ENCODE results near the gene PLIN1.

DNA sequence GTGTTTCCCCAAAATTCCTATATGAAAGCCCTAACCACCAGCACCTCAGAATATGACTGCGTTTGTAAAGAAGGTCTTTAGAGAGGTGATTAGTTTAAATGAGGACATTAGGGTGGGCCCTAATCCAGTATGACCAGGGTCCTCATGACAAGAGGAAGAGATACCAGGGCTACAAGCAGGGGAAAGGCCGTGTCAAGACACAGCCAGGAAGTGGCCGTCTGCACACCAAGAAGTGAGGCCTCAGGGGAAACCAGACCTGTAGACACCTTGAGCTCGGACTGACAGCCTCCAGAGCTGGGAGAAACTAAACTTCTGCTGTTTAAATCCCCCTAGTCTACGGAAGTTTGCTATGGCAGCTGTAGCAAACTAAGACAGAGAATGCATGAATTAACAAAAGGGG is 38.1 kb downstream of the PLIN1 start:
- TF ChIP-seq, protein P1, sequence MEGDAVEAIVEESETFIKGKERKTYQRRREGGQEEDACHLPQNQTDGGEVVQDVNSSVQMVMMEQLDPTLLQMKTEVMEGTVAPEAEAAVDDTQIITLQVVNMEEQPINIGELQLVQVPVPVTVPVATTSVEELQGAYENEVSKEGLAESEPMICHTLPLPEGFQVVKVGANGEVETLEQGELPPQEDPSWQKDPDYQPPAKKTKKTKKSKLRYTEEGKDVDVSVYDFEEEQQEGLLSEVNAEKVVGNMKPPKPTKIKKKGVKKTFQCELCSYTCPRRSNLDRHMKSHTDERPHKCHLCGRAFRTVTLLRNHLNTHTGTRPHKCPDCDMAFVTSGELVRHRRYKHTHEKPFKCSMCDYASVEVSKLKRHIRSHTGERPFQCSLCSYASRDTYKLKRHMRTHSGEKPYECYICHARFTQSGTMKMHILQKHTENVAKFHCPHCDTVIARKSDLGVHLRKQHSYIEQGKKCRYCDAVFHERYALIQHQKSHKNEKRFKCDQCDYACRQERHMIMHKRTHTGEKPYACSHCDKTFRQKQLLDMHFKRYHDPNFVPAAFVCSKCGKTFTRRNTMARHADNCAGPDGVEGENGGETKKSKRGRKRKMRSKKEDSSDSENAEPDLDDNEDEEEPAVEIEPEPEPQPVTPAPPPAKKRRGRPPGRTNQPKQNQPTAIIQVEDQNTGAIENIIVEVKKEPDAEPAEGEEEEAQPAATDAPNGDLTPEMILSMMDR (IDR thresholded peaks at IDR 0.05; ENCODE audit: extremely low read depth in 1 of 2, insufficient read depth in 1 of 2, low read depth in 1 of 2, low read length in 2 of 2): no peak
- no peak for TF ChIP-seq POLR2A (IDR thresholded peaks at IDR 0.05; ENCODE audit: low read depth, low read length)
- no peak for TF ChIP-seq POLR2AphosphoS5 (IDR thresholded peaks at IDR 0.05; ENCODE audit: insufficient read depth, low read depth, low read length)
- no peak for TF ChIP-seq FOS (IDR thresholded peaks at IDR 0.05; ENCODE audit: borderline replicate concordance, insufficient read depth, low read length)

Data from endothelial cell of umbilical vein (primary cell).